ENCODE results near the gene SP6. TPM values are rescaled to one million over a fixed set of nuclear protein-coding genes. Genes with fewer than 3 reads are reported as not detected.

The SP6 gene
- total RNA-seq, 1 experiment from 2014 or later: 10.8 TPM

DNA sequence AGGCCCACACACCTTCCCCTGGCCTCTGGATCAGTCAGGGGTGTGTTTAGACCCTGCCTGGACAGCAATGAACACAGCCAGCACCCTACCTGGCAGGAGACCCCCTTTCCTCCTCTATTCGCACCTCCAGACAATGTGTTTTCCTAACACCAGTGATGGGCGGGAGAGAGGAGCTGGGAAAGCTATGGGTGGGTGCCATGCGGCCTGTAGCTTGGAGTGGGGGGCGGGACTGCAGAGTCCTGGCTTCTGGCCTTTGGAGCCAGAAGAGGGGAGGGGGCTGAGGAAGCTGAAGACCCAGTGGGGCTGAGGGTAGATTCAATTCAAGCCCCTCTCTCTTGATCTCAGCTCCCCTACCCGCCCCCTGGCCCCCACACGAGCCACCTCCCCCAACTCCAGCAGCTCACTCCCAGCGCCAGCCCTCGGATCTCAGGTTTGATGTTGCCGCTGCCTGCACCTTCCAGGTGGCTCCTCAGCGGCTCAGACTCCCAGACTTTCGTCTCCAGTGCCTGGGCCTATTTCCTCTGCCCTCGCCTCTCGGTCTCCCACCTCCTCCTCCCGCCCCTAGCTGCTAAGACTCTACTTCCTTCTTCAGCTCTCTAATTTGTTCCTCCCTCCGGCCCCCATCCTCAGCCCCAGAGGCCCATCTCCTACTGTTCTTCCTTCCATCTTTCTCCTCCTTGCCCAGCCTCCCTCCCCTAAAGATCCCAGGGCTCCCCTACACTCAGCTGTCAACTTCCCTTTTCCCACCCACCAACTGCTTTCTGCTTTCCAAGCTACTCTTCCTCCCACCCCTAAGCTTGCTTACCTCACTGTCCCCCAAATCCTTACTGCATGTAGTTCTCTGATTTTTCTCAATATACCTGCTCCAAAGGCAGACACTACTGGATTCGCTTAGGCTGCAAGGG, 6.8 kb upstream of the SP6 start:
- no peak overlapping the region for H3K27ac ChIP-seq (ENCODE audit: low read depth, low read length)
- no peaks in the 10 kb centered on the region for H4K20me1 ChIP-seq (ENCODE audit: insufficient read depth)
- peaks cover 13% of the 10 kb centered on the region; the same call in 1 of the 2 replicates for H3K27me3 ChIP-seq (ENCODE audit: insufficient read depth, low read length)
- TF ChIP-seq EZH2 (IDR thresholded peaks at IDR 0.05) (no peak), CBX3 (IDR thresholded peaks at IDR 0.05; ENCODE audit: low read depth) (no peak), RAD21 (IDR thresholded peaks at IDR 0.05; ENCODE audit: low read depth) (no peak), TCF7L2 (IDR thresholded peaks at IDR 0.05; ENCODE audit: borderline replicate concordance, extremely low read depth, insufficient read depth, insufficient read length) (no peak), POLR2AphosphoS5 (IDR thresholded peaks at IDR 0.05; ENCODE audit: low read depth, low read length) (no peak), YY1 (IDR thresholded peaks at IDR 0.05; ENCODE audit: extremely low read depth, insufficient replicate concordance, low read depth, low read length) (no peak), FOSL1 (IDR thresholded peaks at IDR 0.05; ENCODE audit: low read depth) (no peak), SP1 (IDR thresholded peaks at IDR 0.05; ENCODE audit: low read depth) (no peak), SIN3A (IDR thresholded peaks at IDR 0.05; ENCODE audit: low read depth) (no peak), ZNF274 (IDR thresholded peaks at IDR 0.05; ENCODE audit: low read depth, low read length) (no peak), ZFX (IDR thresholded peaks at IDR 0.05) (no peak), EZH2phosphoT487 (IDR thresholded peaks at IDR 0.05; ENCODE audit: borderline replicate concordance) (no peak), POLR2A (IDR thresholded peaks at IDR 0.05; ENCODE audit: borderline replicate concordance, extremely low read depth, insufficient read depth, insufficient read length) (no peak)
- TF ChIP-seq, protein P1, sequence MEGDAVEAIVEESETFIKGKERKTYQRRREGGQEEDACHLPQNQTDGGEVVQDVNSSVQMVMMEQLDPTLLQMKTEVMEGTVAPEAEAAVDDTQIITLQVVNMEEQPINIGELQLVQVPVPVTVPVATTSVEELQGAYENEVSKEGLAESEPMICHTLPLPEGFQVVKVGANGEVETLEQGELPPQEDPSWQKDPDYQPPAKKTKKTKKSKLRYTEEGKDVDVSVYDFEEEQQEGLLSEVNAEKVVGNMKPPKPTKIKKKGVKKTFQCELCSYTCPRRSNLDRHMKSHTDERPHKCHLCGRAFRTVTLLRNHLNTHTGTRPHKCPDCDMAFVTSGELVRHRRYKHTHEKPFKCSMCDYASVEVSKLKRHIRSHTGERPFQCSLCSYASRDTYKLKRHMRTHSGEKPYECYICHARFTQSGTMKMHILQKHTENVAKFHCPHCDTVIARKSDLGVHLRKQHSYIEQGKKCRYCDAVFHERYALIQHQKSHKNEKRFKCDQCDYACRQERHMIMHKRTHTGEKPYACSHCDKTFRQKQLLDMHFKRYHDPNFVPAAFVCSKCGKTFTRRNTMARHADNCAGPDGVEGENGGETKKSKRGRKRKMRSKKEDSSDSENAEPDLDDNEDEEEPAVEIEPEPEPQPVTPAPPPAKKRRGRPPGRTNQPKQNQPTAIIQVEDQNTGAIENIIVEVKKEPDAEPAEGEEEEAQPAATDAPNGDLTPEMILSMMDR (IDR thresholded peaks at IDR 0.05 in 2 of 3, conservative IDR thresholded peaks at IDR 0.05 in 1 of 3; ENCODE audit: borderline replicate concordance in 1 of 3, insufficient read depth in 1 of 3, low read depth in 2 of 3, low read length in 2 of 3): no peak
- TF ChIP-seq, protein P2, sequence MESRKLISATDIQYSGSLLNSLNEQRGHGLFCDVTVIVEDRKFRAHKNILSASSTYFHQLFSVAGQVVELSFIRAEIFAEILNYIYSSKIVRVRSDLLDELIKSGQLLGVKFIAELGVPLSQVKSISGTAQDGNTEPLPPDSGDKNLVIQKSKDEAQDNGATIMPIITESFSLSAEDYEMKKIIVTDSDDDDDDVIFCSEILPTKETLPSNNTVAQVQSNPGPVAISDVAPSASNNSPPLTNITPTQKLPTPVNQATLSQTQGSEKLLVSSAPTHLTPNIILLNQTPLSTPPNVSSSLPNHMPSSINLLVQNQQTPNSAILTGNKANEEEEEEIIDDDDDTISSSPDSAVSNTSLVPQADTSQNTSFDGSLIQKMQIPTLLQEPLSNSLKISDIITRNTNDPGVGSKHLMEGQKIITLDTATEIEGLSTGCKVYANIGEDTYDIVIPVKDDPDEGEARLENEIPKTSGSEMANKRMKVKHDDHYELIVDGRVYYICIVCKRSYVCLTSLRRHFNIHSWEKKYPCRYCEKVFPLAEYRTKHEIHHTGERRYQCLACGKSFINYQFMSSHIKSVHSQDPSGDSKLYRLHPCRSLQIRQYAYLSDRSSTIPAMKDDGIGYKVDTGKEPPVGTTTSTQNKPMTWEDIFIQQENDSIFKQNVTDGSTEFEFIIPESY (IDR thresholded peaks at IDR 0.05; ENCODE audit: extremely low read depth, insufficient replicate concordance, low read length): no peak
- H3K4me2 ChIP-seq (ENCODE audit: low read length): no peak overlapping the region
- H2AFZ ChIP-seq (ENCODE audit: low read depth, low read length, poor library complexity, severe bottlenecking): no peak overlapping the region
- no peaks in the 10 kb centered on the region for H3K9me3 ChIP-seq (ENCODE audit: control insufficient read depth in 1 of 2, insufficient read depth in 1 of 2, low read depth in 1 of 2, low read length in 2 of 2)
- POLR2A ChIA-PET: interaction anchor here (1.3 kb wide), 1 partner anchor 38 kb away, joined by 3 read pairs; the partner anchor contains the start of gene SP2
- H3K79me2 ChIP-seq (ENCODE audit: insufficient read depth, low read length): no peaks in the 10 kb centered on the region
- ATAC-seq (no peak), DNase-seq (ENCODE audit: low read depth, low spot score) (no peak)
- H3K36me3 ChIP-seq (ENCODE audit: control insufficient read depth in 1 of 2, insufficient read depth in 2 of 2, low read length in 2 of 2): no peaks in the 10 kb centered on the region
- H3K9ac ChIP-seq (ENCODE audit: low read length): no peak overlapping the region
- H3K4me1 ChIP-seq (ENCODE audit: control insufficient read depth in 1 of 2, insufficient read depth in 2 of 2, low read length in 2 of 2): peaks cover 5 to 11% of the 10 kb centered on the region in 2 experiments
- RAD21 ChIA-PET (ENCODE audit: low non-redundant PET in 1 of 2, low total read pairs in 2 of 2, uncharacterized antibody in 2 of 2, unreplicated experiment in 2 of 2): no interaction called here
- intact Hi-C loops (cut with micrococcal nuclease): no loop called here
- no TSS peak for BruUV-seq (replicated peaks)
- no peaks in the 10 kb centered on the region for H3K9me2 ChIP-seq (ENCODE audit: insufficient read depth)
- CTCF ChIA-PET: no interaction called here
- no peak overlapping the region for H3K4me3 ChIP-seq (replicated peaks in 1 of 2; ENCODE audit: low read depth in 1 of 2, low read length in 2 of 2)

Data from HCT116 (cell line).